AG08396 (cell line): Measurements from ENCODE around the gene SLC39A11.
A peak's percentile ranks its signal among the peaks of the same experiment; 100 is the strongest.
"Not testable (repeated sequence)": the region's sequence is repeated elsewhere in the genome, so short reads cannot be mapped to it uniquely, and the experiment has no call there.

Experiments used
- DNase-seq: peaks from one replicate; pipeline ENCODE4 v3.0.0; 2012; ENCODE audit warnings: low spot score, mixed read lengths

The SLC39A11 gene

GRCh38 chr17:73107191-73107590, 14.7 kb upstream of the SLC39A11 start:
- no peak for DNase-seq

- DNase-seq, result no peak
Observed at GRCh38 chr17:73105431-73105830, 12.9 kb upstream of the SLC39A11 start.

GRCh38 chr17:73104450-73104849, 12.0 kb upstream of the SLC39A11 start:
- no peak for DNase-seq

- DNase-seq, result no peak
Observed at GRCh38 chr17:73103641-73104335, 11.3 kb upstream of the SLC39A11 start.

- DNase-seq, result no peak
Observed at GRCh38 chr17:73101031-73101430, 8.5 kb upstream of the SLC39A11 start.

- no peak for DNase-seq
Observed at GRCh38 chr17:73100363-73100762, 7.9 kb upstream of the SLC39A11 start.

GRCh38 chr17:73099511-73099910, 7.0 kb upstream of the SLC39A11 start:
- no peak for DNase-seq

- no peak for DNase-seq
Observed at GRCh38 chr17:73098919-73099318, 6.4 kb upstream of the SLC39A11 start.

GRCh38 chr17:73097973-73098765, 5.7 kb upstream of the SLC39A11 start:
- not testable (repeated sequence) for DNase-seq

- no peak for DNase-seq
Observed at GRCh38 chr17:73096866-73097265, 4.4 kb upstream of the SLC39A11 start.

- no peak for DNase-seq
Observed at GRCh38 chr17:73096211-73096610, 3.7 kb upstream of the SLC39A11 start.

- no peak for DNase-seq
Observed at GRCh38 chr17:73093286-73093685, 798 bp upstream of the SLC39A11 start.

- DNase-seq, result peak; percentile 54
Observed at GRCh38 chr17:73091770-73092522, 542 bp downstream of the SLC39A11 start.

- DNase-seq, result no peak
Observed at GRCh38 chr17:73091410-73091769, 1.1 kb downstream of the SLC39A11 start.

GRCh38 chr17:73090396-73091202, 1.9 kb downstream of the SLC39A11 start:
- DNase-seq, result no peak

- no peak for DNase-seq
Observed at GRCh38 chr17:73089322-73090317, 2.9 kb downstream of the SLC39A11 start.

- no peak for DNase-seq
Observed at GRCh38 chr17:73088561-73088960, 3.9 kb downstream of the SLC39A11 start.

GRCh38 chr17:73083432-73083831, 9.1 kb downstream of the SLC39A11 start:
- DNase-seq, result no peak

- no peak for DNase-seq
Observed at GRCh38 chr17:73074566-73074965, 17.9 kb downstream of the SLC39A11 start.

- no peak for DNase-seq
Observed at GRCh38 chr17:73072219-73072962, 20.1 kb downstream of the SLC39A11 start.
